ENCODE data around the gene COL1A1. TPM values are rescaled to one million over a fixed set of nuclear protein-coding genes. Genes with fewer than 3 reads are reported as not detected.

Gene COL1A1
- total and polyA plus RNA-seq, 2 of the 13 experiments (the other 11 are each of a cell fraction or from before 2014, with no cell fraction given): 0.05 TPM; not detected in 1

- TF ChIP-seq TFAP4 (IDR thresholded peaks at IDR 0.05; ENCODE audit: borderline replicate concordance, low read depth) (peak; percentile 95; the same call in 1 of the 2 replicates), ZNF138 (CRISPR knock-in tag; IDR thresholded peaks at IDR 0.05; ENCODE audit: low read depth) (no peak), ZNF430 (CRISPR knock-in tag; IDR thresholded peaks at IDR 0.05) (peak; percentile 46; the same call in 1 of the 2 replicates), SP5 (CRISPR knock-in tag; IDR thresholded peaks at IDR 0.05; ENCODE audit: borderline replicate concordance, low read depth) (peak; percentile 31; the same call in 1 of the 2 replicates), ZNF275 (CRISPR knock-in tag; IDR thresholded peaks at IDR 0.05; ENCODE audit: borderline replicate concordance) (no peak), ARNT (IDR thresholded peaks at IDR 0.05) (no peak), ZSCAN22 (CRISPR knock-in tag; IDR thresholded peaks at IDR 0.05) (no peak), ZNF451 (CRISPR knock-in tag; IDR thresholded peaks at IDR 0.05) (no peak), ZNF724P (CRISPR knock-in tag; IDR thresholded peaks at IDR 0.05; ENCODE audit: borderline replicate concordance) (no peak), MNT (IDR thresholded peaks at IDR 0.05) (no peak), KLF13 (CRISPR knock-in tag; IDR thresholded peaks at IDR 0.05) (no peak), SPEN (CRISPR knock-in tag; IDR thresholded peaks at IDR 0.05; ENCODE audit: low read depth) (no peak), HNRNPL (IDR thresholded peaks at IDR 0.05; ENCODE audit: low read depth, low read length) (no peak), MAX (IDR thresholded peaks at IDR 0.05) (peak; percentile 24; the same call in 1 of the 2 replicates), MED13 (CRISPR knock-in tag; IDR thresholded peaks at IDR 0.05) (0 out of 2 replicates have a peak, but pooled peaks have one; percentile 20), NR1H2 (CRISPR knock-in tag; IDR thresholded peaks at IDR 0.05; ENCODE audit: borderline replicate concordance, low read depth) (no peak), ZNF280B (CRISPR knock-in tag; IDR thresholded peaks at IDR 0.05; ENCODE audit: borderline replicate concordance) (peak; percentile 70; the same call in 1 of the 2 replicates), ZNF234 (CRISPR knock-in tag; conservative IDR thresholded peaks at IDR 0.05) (no peak), ZNF180 (CRISPR knock-in tag; IDR thresholded peaks at IDR 0.05; ENCODE audit: borderline replicate concordance, low read depth) (no peak), ARID2 (CRISPR knock-in tag; IDR thresholded peaks at IDR 0.05; ENCODE audit: borderline replicate concordance) (no peak), FOXJ3 (CRISPR knock-in tag; IDR thresholded peaks at IDR 0.05; ENCODE audit: borderline replicate concordance) (no peak)
Observed at GRCh38 chr17:50148226-50149090, 53.0 kb downstream of the COL1A1 start (continued).
